ENCODE measurements around the gene GAB1. TPM values are rescaled to one million over a fixed set of nuclear protein-coding genes. Genes with fewer than 3 reads are reported as not detected.
A peak's percentile ranks its signal among the peaks of the same experiment; 100 is the strongest.

The GAB1 gene
- total RNA-seq, 1 donor = 20.6 TPM

DNA sequence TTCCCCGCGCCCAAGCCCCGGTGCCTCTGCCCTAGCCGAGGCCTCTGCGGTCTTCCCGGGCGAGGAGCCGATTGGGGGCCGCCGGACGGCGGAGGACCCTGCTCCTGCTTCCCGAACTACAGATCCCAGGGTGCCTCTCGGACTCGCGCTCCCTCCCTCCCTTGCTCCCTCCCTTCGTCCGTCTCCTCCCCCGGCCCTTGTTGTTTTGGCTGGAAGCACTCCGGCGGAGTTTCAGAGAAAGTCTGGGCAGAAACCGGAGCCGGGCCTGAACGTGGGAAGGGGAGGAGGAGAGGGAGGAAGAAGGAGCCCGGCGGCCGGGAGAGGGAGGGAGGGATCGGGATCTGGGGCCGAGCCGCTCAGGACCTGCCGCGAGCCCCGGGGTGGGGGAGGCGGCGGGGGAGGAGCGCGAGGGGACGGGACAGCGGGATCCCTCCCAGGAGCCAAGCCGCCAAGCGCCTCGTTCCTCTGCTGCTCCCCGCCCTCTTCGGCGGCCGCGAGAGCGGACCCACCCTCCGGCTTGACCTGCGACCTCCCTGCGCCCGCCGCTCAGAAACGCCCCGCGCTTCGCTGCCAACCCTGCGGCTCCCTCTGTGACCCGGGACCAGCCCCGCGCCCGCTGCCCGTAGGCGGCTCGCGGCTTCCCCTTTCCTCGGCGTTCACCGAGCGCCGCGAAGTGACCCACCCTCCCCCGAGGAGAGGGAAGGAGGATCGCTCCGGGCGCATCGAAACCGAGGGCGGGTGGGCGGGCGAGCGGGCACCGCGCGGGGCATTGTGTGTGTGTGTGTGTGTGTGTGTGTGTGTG, 496 bp upstream of the GAB1 start:
- Histone ChIP-seq H3K4me3 (ENCODE audit: insufficient read depth, low read length) (peak overlapping the region; percentile 91), H3K4me1 (ENCODE audit: insufficient read depth, low read length) (peaks cover 5% of the 10 kb centered on the region), H3K36me3 (ENCODE audit: insufficient read depth, low read length) (no peaks in the 10 kb centered on the region), H4K20me1 (ENCODE audit: insufficient read depth, low read length) (peaks cover 8% of the 10 kb centered on the region), H3K79me2 (ENCODE audit: insufficient read depth, low read length) (peaks cover 31% of the 10 kb centered on the region), H2AFZ (ENCODE audit: low read length) (peak overlapping the region; percentile 95), H3K9me3 (ENCODE audit: low read depth, low read length) (no peaks in the 10 kb centered on the region), H3K27ac (ENCODE audit: low read depth, low read length) (peak overlapping the region; percentile 67), H3K27me3 (ENCODE audit: insufficient read depth, low read length) (no peaks in the 10 kb centered on the region), H3K4me2 (ENCODE audit: insufficient read depth, low read length) (peak overlapping the region; percentile 88)
- DNase-seq (ENCODE audit: insufficient read length, low spot score, missing footprints) = peak; percentile 94
- TF ChIP-seq, protein P1, sequence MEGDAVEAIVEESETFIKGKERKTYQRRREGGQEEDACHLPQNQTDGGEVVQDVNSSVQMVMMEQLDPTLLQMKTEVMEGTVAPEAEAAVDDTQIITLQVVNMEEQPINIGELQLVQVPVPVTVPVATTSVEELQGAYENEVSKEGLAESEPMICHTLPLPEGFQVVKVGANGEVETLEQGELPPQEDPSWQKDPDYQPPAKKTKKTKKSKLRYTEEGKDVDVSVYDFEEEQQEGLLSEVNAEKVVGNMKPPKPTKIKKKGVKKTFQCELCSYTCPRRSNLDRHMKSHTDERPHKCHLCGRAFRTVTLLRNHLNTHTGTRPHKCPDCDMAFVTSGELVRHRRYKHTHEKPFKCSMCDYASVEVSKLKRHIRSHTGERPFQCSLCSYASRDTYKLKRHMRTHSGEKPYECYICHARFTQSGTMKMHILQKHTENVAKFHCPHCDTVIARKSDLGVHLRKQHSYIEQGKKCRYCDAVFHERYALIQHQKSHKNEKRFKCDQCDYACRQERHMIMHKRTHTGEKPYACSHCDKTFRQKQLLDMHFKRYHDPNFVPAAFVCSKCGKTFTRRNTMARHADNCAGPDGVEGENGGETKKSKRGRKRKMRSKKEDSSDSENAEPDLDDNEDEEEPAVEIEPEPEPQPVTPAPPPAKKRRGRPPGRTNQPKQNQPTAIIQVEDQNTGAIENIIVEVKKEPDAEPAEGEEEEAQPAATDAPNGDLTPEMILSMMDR (IDR thresholded peaks at IDR 0.05; ENCODE audit: extremely low read depth, low read depth, low read length) = no peak

DNA sequence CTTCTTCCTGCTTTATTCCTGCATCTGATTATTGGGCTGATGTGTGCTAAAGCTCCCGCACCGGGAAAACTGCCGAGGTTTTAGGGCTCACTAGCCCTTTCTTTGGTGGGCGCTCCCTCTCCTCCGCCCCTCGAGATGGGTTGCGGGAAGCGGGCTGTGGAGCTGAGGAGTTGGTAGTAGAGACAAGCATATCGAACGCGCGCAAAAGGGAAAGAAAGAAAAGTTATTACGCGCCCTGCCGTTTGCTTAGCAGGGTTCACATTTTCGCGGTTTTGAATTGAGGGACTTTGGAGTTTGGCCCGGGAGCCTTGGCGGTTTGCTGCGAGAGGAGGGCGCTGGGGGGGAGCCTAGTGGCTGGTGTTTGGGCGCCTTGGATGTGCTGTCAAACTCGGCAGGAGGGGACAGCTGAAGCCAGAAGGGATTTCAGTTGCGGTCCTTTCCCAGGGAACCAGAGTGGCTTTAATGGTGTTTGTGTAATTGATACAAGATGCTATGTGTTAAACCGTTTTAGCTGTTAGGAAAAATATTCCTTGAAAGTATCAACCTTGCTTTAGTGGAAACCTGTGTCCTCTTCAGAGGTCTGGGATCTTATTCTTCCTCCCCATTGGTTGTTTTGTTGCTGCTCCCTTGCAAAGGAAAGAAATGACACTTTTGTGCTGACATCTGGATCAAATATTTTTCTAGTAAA, 1.1 kb downstream of the GAB1 start:
- peak overlapping the region; percentile 78 for H2AFZ ChIP-seq (ENCODE audit: low read length)
- H3K27ac ChIP-seq (ENCODE audit: low read depth, low read length) = peak overlapping the region; percentile 42
- DNase-seq (ENCODE audit: insufficient read length, low spot score, missing footprints) = no peak
- no peaks in the 10 kb centered on the region for H3K9me3 ChIP-seq (ENCODE audit: low read depth, low read length)
- H3K36me3 ChIP-seq (ENCODE audit: insufficient read depth, low read length) = no peaks in the 10 kb centered on the region
- peak overlapping the region; percentile 91 for H3K4me3 ChIP-seq (ENCODE audit: insufficient read depth, low read length)
- H3K4me1 ChIP-seq (ENCODE audit: insufficient read depth, low read length) = peaks cover 5% of the 10 kb centered on the region
- peaks cover 8% of the 10 kb centered on the region for H4K20me1 ChIP-seq (ENCODE audit: insufficient read depth, low read length)
- no peaks in the 10 kb centered on the region for H3K27me3 ChIP-seq (ENCODE audit: insufficient read depth, low read length)
- H3K79me2 ChIP-seq (ENCODE audit: insufficient read depth, low read length) = peaks cover 42% of the 10 kb centered on the region
- H3K4me2 ChIP-seq (ENCODE audit: insufficient read depth, low read length) = peak overlapping the region; percentile 88
- TF ChIP-seq, protein P1 (IDR thresholded peaks at IDR 0.05; ENCODE audit: extremely low read depth, low read depth, low read length) = no peak

DNA sequence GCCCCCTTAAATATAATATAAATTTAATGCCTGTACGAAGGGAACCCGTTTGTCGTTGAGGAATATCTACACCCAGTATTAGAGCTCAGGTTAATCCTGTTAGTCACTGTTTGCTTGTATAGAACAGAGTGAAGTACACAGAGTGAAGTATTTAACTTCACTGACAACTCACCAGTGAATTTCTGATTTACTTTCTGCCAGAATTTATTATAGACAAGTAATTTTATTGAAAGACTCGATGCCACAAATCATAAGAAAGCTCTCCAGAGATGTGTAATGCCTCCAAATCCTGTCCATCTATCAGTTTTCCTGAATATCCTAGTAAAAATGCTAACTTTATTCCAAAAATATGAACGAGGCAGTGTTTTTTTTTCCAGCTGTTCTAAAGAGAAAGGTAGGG, 1.6 kb downstream of the GAB1 start:
- H3K4me2 ChIP-seq (ENCODE audit: insufficient read depth, low read length) = peak overlapping the region; percentile 88
- peaks cover 10% of the 10 kb centered on the region for H4K20me1 ChIP-seq (ENCODE audit: insufficient read depth, low read length)
- H3K27ac ChIP-seq (ENCODE audit: low read depth, low read length) = no peak overlapping the region
- H3K79me2 ChIP-seq (ENCODE audit: insufficient read depth, low read length) = peaks cover 48% of the 10 kb centered on the region
- peaks cover 5% of the 10 kb centered on the region for H3K4me1 ChIP-seq (ENCODE audit: insufficient read depth, low read length)
- no peaks in the 10 kb centered on the region for H3K36me3 ChIP-seq (ENCODE audit: insufficient read depth, low read length)
- peak overlapping the region; percentile 91 for H3K4me3 ChIP-seq (ENCODE audit: insufficient read depth, low read length)
- no peaks in the 10 kb centered on the region for H3K27me3 ChIP-seq (ENCODE audit: insufficient read depth, low read length)
- TF ChIP-seq, protein P1 (IDR thresholded peaks at IDR 0.05; ENCODE audit: extremely low read depth, low read depth, low read length) = no peak
- no peak overlapping the region for H2AFZ ChIP-seq (ENCODE audit: low read length)
- DNase-seq (ENCODE audit: insufficient read length, low spot score, missing footprints) = no peak
- H3K9me3 ChIP-seq (ENCODE audit: low read depth, low read length) = no peaks in the 10 kb centered on the region

DNA sequence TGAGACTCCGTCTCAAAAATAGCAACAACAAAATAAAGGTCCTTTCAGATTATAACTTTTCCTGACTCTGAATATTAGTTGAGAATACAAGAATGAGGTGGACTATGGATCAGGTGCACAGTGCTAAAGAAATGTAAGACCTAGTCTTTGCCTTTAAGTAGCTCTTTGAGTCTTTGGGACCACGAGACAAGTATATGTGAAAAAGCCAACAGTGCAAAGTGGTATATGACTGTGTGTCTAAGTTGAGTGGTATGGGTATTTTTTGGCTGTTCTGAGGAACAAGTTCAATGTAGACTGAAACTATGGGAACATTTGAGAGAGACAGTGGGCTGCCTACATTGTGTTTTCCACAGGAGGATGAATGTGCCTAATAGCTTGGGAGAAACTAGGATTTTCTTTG, 2.8 kb downstream of the GAB1 start:
- Histone ChIP-seq H2AFZ (ENCODE audit: low read length) (no peak overlapping the region), H3K27ac (ENCODE audit: low read depth, low read length) (no peak overlapping the region), H3K36me3 (ENCODE audit: insufficient read depth, low read length) (no peaks in the 10 kb centered on the region), H3K79me2 (ENCODE audit: insufficient read depth, low read length) (peaks cover 59% of the 10 kb centered on the region), H3K27me3 (ENCODE audit: insufficient read depth, low read length) (no peaks in the 10 kb centered on the region), H3K4me1 (ENCODE audit: insufficient read depth, low read length) (peaks cover 7% of the 10 kb centered on the region), H3K9me3 (ENCODE audit: low read depth, low read length) (no peaks in the 10 kb centered on the region), H3K4me2 (ENCODE audit: insufficient read depth, low read length) (no peak overlapping the region), H3K4me3 (ENCODE audit: insufficient read depth, low read length) (no peak overlapping the region), H4K20me1 (ENCODE audit: insufficient read depth, low read length) (peaks cover 11% of the 10 kb centered on the region)
- DNase-seq (ENCODE audit: insufficient read length, low spot score, missing footprints) = no peak
- TF ChIP-seq, protein P1 (IDR thresholded peaks at IDR 0.05; ENCODE audit: extremely low read depth, low read depth, low read length) = no peak
